GM12873 (cell line): ENCODE results near the gene ZNF528.

Source experiments
- CTCF ChIP-seq: IDR thresholded peaks from 2 replicates; pipeline ENCODE4 v1.5.1; 2012; ENCODE audit warnings: low read depth, mild to moderate bottlenecking, moderate library complexity, low read length, control low read depth; ENCODE audit not compliant: insufficient read depth; ENCODE audit errors: missing control alignments

ZNF528 gene

DNA sequence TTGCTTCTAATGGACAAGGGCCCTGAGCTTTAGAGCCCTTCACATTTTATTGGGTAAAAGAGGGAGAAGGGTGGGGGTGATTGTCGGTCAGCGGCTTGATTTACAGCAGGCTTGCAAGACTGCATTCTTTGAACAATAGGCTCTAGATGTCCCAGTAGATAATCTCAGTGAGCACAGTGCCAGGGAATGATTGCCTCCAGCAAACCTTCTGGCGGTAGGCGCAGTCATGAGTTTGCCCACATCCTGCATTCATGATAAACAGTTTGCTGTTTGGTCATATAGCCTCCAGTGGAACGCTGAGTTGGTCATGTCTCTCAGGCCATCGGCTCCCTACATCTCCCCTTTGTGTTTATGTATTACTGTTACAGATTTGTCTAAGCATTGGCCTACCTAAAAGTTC lies 12.6 kb downstream of the ZNF528 start:
- no peak for TF ChIP-seq CTCF

GRCh38 chr19:52415711-52416110 lies 18.1 kb downstream of the ZNF528 start:
- TF ChIP-seq CTCF: no peak

DNA sequence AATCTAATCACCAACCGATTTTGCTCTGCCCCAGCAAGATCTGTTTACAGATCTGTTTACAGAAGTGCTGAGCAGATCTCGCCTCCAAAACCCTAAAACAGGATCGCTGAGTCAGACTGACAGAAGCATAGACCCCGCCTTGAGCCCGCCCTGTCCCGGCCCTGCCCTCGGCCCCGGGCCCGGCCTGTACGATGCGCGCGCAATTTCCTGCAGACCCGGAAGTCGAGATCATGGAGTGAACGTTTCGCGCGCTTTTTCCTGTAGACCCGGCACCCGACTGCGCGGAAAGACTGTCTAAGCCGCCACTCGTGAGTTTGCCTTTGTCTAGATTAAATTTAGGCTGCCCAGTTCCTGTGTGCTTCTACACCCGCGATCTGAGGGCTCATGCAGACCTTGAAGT lies 31.3 kb downstream of the ZNF528 start, which contains the start of gene ZNF534:
ZNF534 (plus strand) TSS at position 212 of the 400 bp plus-strand sequence. CDS start 2,327 bp downstream, outside the sequence.
- no peak for TF ChIP-seq CTCF

DNA sequence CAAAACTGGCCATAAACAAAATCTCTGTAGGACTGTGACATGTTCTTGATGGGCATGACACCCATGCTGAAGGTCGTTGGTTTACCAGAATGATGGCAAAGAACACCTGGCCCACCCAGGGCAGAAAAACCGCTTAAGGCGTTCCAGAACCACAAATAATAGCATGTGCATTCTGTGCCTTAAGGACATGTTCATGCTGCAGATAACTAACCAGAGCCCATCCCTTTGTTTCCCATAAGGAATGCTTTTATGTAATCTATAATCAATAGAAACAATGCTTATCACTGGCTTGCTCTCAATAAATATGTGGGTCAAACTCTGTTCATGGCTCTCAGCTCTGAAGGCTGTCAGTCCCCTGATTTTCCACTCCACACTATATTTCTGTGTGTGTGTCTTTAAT lies 44.5 kb downstream of the ZNF528 start:
- TF ChIP-seq CTCF: no peak

- TF ChIP-seq CTCF: no peak
Measured at GRCh38 chr19:52444506-52444905, 46.9 kb downstream of the ZNF528 start.

DNA sequence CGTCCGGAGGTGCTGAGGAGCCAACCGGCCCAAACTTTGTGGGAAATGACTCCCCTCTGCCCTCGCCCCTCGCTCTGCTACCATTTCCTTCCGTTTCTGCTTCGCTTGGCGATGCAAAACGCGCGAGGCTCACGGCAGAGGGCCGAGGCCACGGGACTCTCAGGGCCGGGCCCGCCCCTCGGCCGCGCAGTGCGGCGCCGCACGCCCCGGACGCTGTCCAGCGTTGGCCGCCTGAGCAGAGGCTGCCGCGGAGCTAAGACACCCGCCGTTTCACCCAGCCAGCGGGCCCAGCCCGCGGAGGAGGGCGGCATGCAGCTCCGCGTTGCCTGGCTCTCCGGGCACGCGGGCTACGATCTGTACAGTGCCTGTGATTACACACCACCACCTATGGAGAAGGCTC lies 53.6 kb downstream of the ZNF528 start:
- TF ChIP-seq CTCF: no peak

- no peak for TF ChIP-seq CTCF
Measured at GRCh38 chr19:52453324-52454094, 55.9 kb downstream of the ZNF528 start, which contains the start of gene ZNF578. ZNF578 (plus strand) TSS chr19:52453553; CDS start chr19:52501846, 48,293 bp downstream.
